ENCODE data around the gene ACOX1. TPM values are rescaled to one million over a fixed set of nuclear protein-coding genes. Genes with fewer than 3 reads are reported as not detected.

ACOX1 gene
- polyA plus RNA-seq, 1 of the 3 experiments (the other 2 are of a cell fraction): 21.5 TPM

DNA sequence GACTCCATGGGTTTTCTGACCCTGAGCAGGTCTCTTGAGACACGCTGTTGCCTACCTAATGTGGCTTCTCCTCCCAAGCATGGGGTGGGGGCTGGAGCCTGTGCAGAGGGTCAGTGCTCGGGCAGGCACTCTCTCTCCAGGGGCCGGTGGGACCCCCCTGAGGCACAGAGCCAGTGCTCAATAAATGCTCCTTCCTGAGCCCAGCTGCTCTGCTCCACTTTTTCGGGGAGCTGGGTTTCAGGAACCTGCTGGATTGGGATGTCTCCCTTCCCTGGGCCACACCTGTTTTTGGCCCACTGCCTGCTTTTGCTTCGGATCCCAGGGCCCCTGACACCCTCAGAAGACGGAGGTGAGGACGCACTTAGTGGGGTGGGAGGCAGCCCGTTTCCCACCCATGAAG lies 80.9 kb downstream of the ACOX1 start:
- 93% methylated on average over 5 of the region's 8 CpGs for WGBS (ENCODE audit: low lambda C conversion rate)
- CTCF ChIA-PET: interaction anchor here (0.7 to 16.0 kb wide), 11 partner anchors 17 to 381 kb away, joined by 3 to 214 read pairs (median 14); partner anchors contain the start of genes GALK1, TRIM47 and WBP2
- Histone ChIP-seq H3K9ac (no peak overlapping the region), H3K4me2 (no peak overlapping the region), H3K4me1 (ENCODE audit: control insufficient read depth in 1 of 2, insufficient read depth in 2 of 2, low read depth in 1 of 2, low read length in 1 of 2) (peaks cover 9 to 13% of the 10 kb centered on the region in 2 experiments; a peak in 3 of 4 replicates), H3K4me3 (ENCODE audit: low read depth in 2 of 2, low read length in 1 of 2) (no peak overlapping the region), H3K27me3 (ENCODE audit: insufficient read depth) (no peaks in the 10 kb centered on the region), H2AFZ (ENCODE audit: low read depth) (no peak overlapping the region), H3F3A (replicated peaks; ENCODE audit: insufficient read depth) (peaks cover 14% of the 10 kb centered on the region), H3K36me3 (replicated peaks in 1 of 2; ENCODE audit: control insufficient read depth in 1 of 2, insufficient read depth in 2 of 2, low read length in 1 of 2) (peaks cover 23 to 42% of the 10 kb centered on the region in 2 experiments), H3K79me2 (ENCODE audit: insufficient read depth) (peaks cover 41% of the 10 kb centered on the region), H4K20me1 (ENCODE audit: insufficient read depth) (no peaks in the 10 kb centered on the region), H3K9me3 (no peaks in the 10 kb centered on the region), H3K27ac (ENCODE audit: low read depth in 2 of 2, low read length in 1 of 2) (no peak overlapping the region), H3K9me2 (no peaks in the 10 kb centered on the region)
- no peak for DNase-seq
- TF ChIP-seq TAF1 (IDR thresholded peaks at IDR 0.05; ENCODE audit: borderline replicate concordance, low read depth, low read length) (no peak), YY1 (IDR thresholded peaks at IDR 0.05; ENCODE audit: low read depth) (no peak), RCOR1 (IDR thresholded peaks at IDR 0.05; ENCODE audit: low read length) (no peak), CHD2 (IDR thresholded peaks at IDR 0.05; ENCODE audit: low read length, partially characterized antibody) (no peak), RFX5 (IDR thresholded peaks at IDR 0.05; ENCODE audit: low read length) (no peak), NFIC (IDR thresholded peaks at IDR 0.05; ENCODE audit: borderline replicate concordance) (no peak), EZH2phosphoT487 (IDR thresholded peaks at IDR 0.05; ENCODE audit: borderline replicate concordance, low read depth) (no peak), ELF1 (IDR thresholded peaks at IDR 0.05) (no peak), TEAD4 (IDR thresholded peaks at IDR 0.05; ENCODE audit: borderline replicate concordance, insufficient read depth) (no peak), FOXJ3 (CRISPR knock-in tag; IDR thresholded peaks at IDR 0.05) (no peak), FOSL2 (IDR thresholded peaks at IDR 0.05; ENCODE audit: borderline replicate concordance, low read depth) (no peak), NRF1 (IDR thresholded peaks at IDR 0.05; ENCODE audit: low read depth, low read length) (no peak), EP300 (IDR thresholded peaks at IDR 0.05; ENCODE audit: borderline replicate concordance in 1 of 2, low read depth in 1 of 2, low read length in 1 of 2) (no peak), POLR2AphosphoS5 (IDR thresholded peaks at IDR 0.05; ENCODE audit: low read depth, low read length) (no peak), JUND (IDR thresholded peaks at IDR 0.05) (no peak)
- TF ChIP-seq, protein P1, sequence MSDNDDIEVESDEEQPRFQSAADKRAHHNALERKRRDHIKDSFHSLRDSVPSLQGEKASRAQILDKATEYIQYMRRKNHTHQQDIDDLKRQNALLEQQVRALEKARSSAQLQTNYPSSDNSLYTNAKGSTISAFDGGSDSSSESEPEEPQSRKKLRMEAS (IDR thresholded peaks at IDR 0.05; ENCODE audit: low read depth): no peak
- TF ChIP-seq, protein P2, sequence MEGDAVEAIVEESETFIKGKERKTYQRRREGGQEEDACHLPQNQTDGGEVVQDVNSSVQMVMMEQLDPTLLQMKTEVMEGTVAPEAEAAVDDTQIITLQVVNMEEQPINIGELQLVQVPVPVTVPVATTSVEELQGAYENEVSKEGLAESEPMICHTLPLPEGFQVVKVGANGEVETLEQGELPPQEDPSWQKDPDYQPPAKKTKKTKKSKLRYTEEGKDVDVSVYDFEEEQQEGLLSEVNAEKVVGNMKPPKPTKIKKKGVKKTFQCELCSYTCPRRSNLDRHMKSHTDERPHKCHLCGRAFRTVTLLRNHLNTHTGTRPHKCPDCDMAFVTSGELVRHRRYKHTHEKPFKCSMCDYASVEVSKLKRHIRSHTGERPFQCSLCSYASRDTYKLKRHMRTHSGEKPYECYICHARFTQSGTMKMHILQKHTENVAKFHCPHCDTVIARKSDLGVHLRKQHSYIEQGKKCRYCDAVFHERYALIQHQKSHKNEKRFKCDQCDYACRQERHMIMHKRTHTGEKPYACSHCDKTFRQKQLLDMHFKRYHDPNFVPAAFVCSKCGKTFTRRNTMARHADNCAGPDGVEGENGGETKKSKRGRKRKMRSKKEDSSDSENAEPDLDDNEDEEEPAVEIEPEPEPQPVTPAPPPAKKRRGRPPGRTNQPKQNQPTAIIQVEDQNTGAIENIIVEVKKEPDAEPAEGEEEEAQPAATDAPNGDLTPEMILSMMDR (IDR thresholded peaks at IDR 0.05): no peak
- TF ChIP-seq, protein P3, sequence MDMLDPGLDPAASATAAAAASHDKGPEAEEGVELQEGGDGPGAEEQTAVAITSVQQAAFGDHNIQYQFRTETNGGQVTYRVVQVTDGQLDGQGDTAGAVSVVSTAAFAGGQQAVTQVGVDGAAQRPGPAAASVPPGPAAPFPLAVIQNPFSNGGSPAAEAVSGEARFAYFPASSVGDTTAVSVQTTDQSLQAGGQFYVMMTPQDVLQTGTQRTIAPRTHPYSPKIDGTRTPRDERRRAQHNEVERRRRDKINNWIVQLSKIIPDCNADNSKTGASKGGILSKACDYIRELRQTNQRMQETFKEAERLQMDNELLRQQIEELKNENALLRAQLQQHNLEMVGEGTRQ (IDR thresholded peaks at IDR 0.05; ENCODE audit: borderline replicate concordance, low read depth, low read length): no peak
- POLR2A ChIA-PET: interaction anchor here (0.7 kb wide), 1 partner anchor 68 kb away, joined by 5 read pairs; no protein-coding TSS in a partner anchor

All from SK-N-SH (cell line).